Dermis lymphatic vessel endothelial cell (primary cell): Measurements from ENCODE around the gene NXF2. TPM values are rescaled to one million over a fixed set of nuclear protein-coding genes. Genes with fewer than 3 reads are reported as not detected.

Source experiments
- total RNA-seq: library from RNA; depleted of rRNA; stranded (reverse); fragments of >200 nt; gene quantifications from 2 replicates; pipeline ENCODE4 v1.2.1, GENCODE V29; 2014

The NXF2 gene
- total RNA-seq: not detected in 2 replicates

GRCh38 chrX:102246893-102247292 is at the start of gene NXF2:
Gene NXF2, plus strand, starts transcription at chrX:102247167. Its CDS starts 59,912 bp downstream, at chrX:102307079.

GRCh38 chrX:102214986-102215385 is 32.0 kb upstream of the NXF2 start, which contains the start of gene TCP11X1:
Gene TCP11X1, plus strand, starts transcription at chrX:102215301.

Other genes starting within 250 kb of the NXF2 start
- gene TCEAL2, start 121.5 kb upstream of the NXF2 start, total RNA-seq: not detected in 2 replicates
- gene TCEAL6, start 104.7 kb upstream of the NXF2 start, total RNA-seq: not detected in 2 replicates
- 0.11 and 1.7 TPM in 2 replicates for gene BEX5, start 91.2 kb upstream of the NXF2 start, total RNA-seq
- gene TCP11X1, start 31.9 kb upstream of the NXF2 start, total RNA-seq: not detected in 2 replicates
- not detected in 2 replicates for gene NXF2B, start 192.8 kb downstream of the NXF2 start, total RNA-seq
- gene TCP11X2, start 224.6 kb downstream of the NXF2 start, total RNA-seq: not detected in 2 replicates